ENCODE measurements around the gene FOXN3.

- TF ChIP-seq CTCF (IDR thresholded peaks at IDR 0.05) (no peak), ZFX (IDR thresholded peaks at IDR 0.05; ENCODE audit: borderline replicate concordance) (no peak)
These were observed 147.6 kb downstream of the FOXN3 start for GRCh38 chr14:89269404-89269803.

All from 22Rv1 (cell line).